Epithelial cell of proximal tubule (primary cell): ENCODE measurements around the gene PARP2. TPM values are rescaled to one million over a fixed set of nuclear protein-coding genes. Genes with fewer than 3 reads are reported as not detected.
A peak's percentile ranks its signal among the peaks of the same experiment; 100 is the strongest.
"Not testable (repeated sequence)": the region's sequence is repeated elsewhere in the genome, so short reads cannot be mapped to it uniquely, and the experiment has no call there.

Experiments used
- DNase-seq: peaks from one replicate; pipeline ENCODE4 v3.0.0-alpha.2; 2011; ENCODE audit warnings: low read depth
- H3K4me3 ChIP-seq: 2 replicates; pipeline ENCODE4 v1.5.1; 2011; ENCODE audit warnings: low read depth, mild to moderate bottlenecking, low read length
- CTCF ChIP-seq: conservative IDR thresholded peaks from 2 replicates; pipeline ENCODE4 v1.5.1; 2012; ENCODE audit warnings: low read depth, mild to moderate bottlenecking, low read length
- total RNA-seq: library from RNA; depleted of rRNA; stranded (reverse); fragments of >200 nt; gene quantifications from 2 replicates; pipeline ENCODE4 v1.2.3, GENCODE V29; 2015

Gene PARP2
- total RNA-seq, 1 donor from 2014 or later = 23.1 TPM

- no peak for TF ChIP-seq CTCF
- H3K4me3 ChIP-seq = no peak overlapping the region
- no peak for DNase-seq
Measured at GRCh38 chr14:20346713-20347112, 3.3 kb downstream of the PARP2 start.

GRCh38 chr14:20347747-20348146 lies 4.3 kb downstream of the PARP2 start:
- TF ChIP-seq CTCF = no peak
- no peak for DNase-seq
- H3K4me3 ChIP-seq = no peak overlapping the region

- DNase-seq = no peak
- TF ChIP-seq CTCF = no peak
- H3K4me3 ChIP-seq = no peak overlapping the region
Measured at GRCh38 chr14:20350282-20350681, 6.8 kb downstream of the PARP2 start.

GRCh38 chr14:20350860-20351259 lies 7.4 kb downstream of the PARP2 start:
- peak; percentile 53 for TF ChIP-seq CTCF

GRCh38 chr14:20356422-20356821 lies 13.0 kb downstream of the PARP2 start:
- no peak for DNase-seq
- TF ChIP-seq CTCF = no peak
- no peak overlapping the region for H3K4me3 ChIP-seq

More at GRCh38 chr14:20350860-20351259, 7.4 kb downstream of the PARP2 start:
- H3K4me3 ChIP-seq = no peak overlapping the region
- no peak for DNase-seq

- not testable (repeated sequence) for H3K4me3 ChIP-seq, DNase-seq
Measured at GRCh38 chr14:20358474-20358873, 15.0 kb downstream of the PARP2 start.

GRCh38 chr14:20365928-20366327 lies 22.5 kb downstream of the PARP2 start:
- no peak for TF ChIP-seq CTCF
- DNase-seq = no peak
- no peak overlapping the region for H3K4me3 ChIP-seq

GRCh38 chr14:20372796-20373195 lies 29.4 kb downstream of the PARP2 start:
- H3K4me3 ChIP-seq = no peak overlapping the region
- TF ChIP-seq CTCF = no peak
- DNase-seq = no peak
